Suprapubic skin (tissue), 4 donors: ENCODE results near the gene TIMP2. TPM values are rescaled to one million over a fixed set of nuclear protein-coding genes. Genes with fewer than 3 reads are reported as not detected.

Source experiments
- DNase-seq, 2 donors: peaks; one replicate each; pipeline ENCODE4 v3.0.0-alpha.2; 2019; ENCODE audit warnings: low spot score in 2 of 2
- H3K27ac ChIP-seq: fragments of 200-600 bp; sonication (generic); one replicate; pipeline ENCODE4 v1.5.1; 2019
- H3K27me3 ChIP-seq: fragments of 200-600 bp; sonication (generic); one replicate; pipeline ENCODE4 v1.5.1; 2019
- H3K36me3 ChIP-seq: fragments of 200-600 bp; sonication (generic); one replicate; pipeline ENCODE4 v1.5.1; 2019
- H3K4me1 ChIP-seq: fragments of 200-600 bp; sonication (generic); one replicate; pipeline ENCODE4 v1.5.1; 2019
- H3K4me3 ChIP-seq: fragments of 200-600 bp; sonication (generic); one replicate; pipeline ENCODE4 v1.5.1; 2019; ENCODE audit warnings: mild to moderate bottlenecking
- H3K9me3 ChIP-seq: fragments of 200-600 bp; sonication (generic); one replicate; pipeline ENCODE4 v1.5.1; 2019
- EP300 ChIP-seq: sonication (generic); formaldehyde crosslinking; IDR thresholded peaks from one replicate; pipeline ENCODE4 v1.6.1; 2017; ENCODE audit warnings: antibody characterized with exemption
- POLR2A ChIP-seq, 2 donors: fragments of 450-650 bp; IDR thresholded peaks; one replicate each; pipeline ENCODE4 v1.6.1; 2017; ENCODE audit warnings: antibody characterized with exemption in 2 of 2, mild to moderate bottlenecking in 2 of 2, moderate library complexity in 2 of 2
- POLR2AphosphoS5 ChIP-seq, 3 donors: sonication (generic); formaldehyde crosslinking; IDR thresholded peaks; one replicate each; pipeline ENCODE4 v1.6.1; 2017; ENCODE audit warnings: antibody characterized with exemption in 3 of 3
- WGBS: methylation state at CpG from one replicate; pipeline ENCODE4 v1.1.5; 2018; 5-methylcytosine and 5-hydroxymethylcytosine counted together
- total RNA-seq, 4 donors: library from RNA; depleted of rRNA; stranded (reverse); fragments of >200 nt; gene quantifications; one replicate each; pipeline ENCODE4 v1.1.0, GENCODE V29; 2016
- TF ChIP-seq, protein P1 (sequence below), 2 donors: fragments of 200-600 bp in 1 of 2; fragments of 450-650 bp in 1 of 2; sonication (generic) in 1 of 2; IDR thresholded peaks; one replicate each; pipeline ENCODE4 v1.5.1; 2016 to 2019; ENCODE audit warnings: antibody characterized with exemption in 2 of 2, mild to moderate bottlenecking in 1 of 2, moderate library complexity in 1 of 2

Gene TIMP2
- total RNA-seq, 4 donors from 2014 or later: 48.4 to 114 (median 76.0) TPM

- Histone ChIP-seq H3K4me3 (no peak overlapping the region), H3K4me1 (peaks cover 36% of the 10 kb centered on the region), H3K27me3 (no peaks in the 10 kb centered on the region), H3K27ac (peak overlapping the region; percentile 84), H3K9me3 (no peaks in the 10 kb centered on the region), H3K36me3 (peaks cover 8% of the 10 kb centered on the region)
- WGBS: 67% methylated on average over 15 of the region's 17 CpGs
- TF ChIP-seq EP300 (no peak), POLR2A (IDR thresholded peaks at IDR 0.05) (no peak), POLR2AphosphoS5 (IDR thresholded peaks at IDR 0.05) (peak; percentile 46 to 71 (median 65))
- TF ChIP-seq, protein P1, sequence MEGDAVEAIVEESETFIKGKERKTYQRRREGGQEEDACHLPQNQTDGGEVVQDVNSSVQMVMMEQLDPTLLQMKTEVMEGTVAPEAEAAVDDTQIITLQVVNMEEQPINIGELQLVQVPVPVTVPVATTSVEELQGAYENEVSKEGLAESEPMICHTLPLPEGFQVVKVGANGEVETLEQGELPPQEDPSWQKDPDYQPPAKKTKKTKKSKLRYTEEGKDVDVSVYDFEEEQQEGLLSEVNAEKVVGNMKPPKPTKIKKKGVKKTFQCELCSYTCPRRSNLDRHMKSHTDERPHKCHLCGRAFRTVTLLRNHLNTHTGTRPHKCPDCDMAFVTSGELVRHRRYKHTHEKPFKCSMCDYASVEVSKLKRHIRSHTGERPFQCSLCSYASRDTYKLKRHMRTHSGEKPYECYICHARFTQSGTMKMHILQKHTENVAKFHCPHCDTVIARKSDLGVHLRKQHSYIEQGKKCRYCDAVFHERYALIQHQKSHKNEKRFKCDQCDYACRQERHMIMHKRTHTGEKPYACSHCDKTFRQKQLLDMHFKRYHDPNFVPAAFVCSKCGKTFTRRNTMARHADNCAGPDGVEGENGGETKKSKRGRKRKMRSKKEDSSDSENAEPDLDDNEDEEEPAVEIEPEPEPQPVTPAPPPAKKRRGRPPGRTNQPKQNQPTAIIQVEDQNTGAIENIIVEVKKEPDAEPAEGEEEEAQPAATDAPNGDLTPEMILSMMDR (IDR thresholded peaks at IDR 0.05): no peak
- peak; percentile 92 to 93 for DNase-seq
Observed at GRCh38 chr17:78862073-78863023, 62.8 kb downstream of the TIMP2 start.

- H3K36me3 ChIP-seq: peaks cover 20% of the 10 kb centered on the region
- peak overlapping the region; percentile 84 for H3K27ac ChIP-seq
- H3K27me3 ChIP-seq: no peaks in the 10 kb centered on the region
- no peak for TF ChIP-seq EP300
- TF ChIP-seq, protein P1 (IDR thresholded peaks at IDR 0.05): no peak
- TF ChIP-seq POLR2AphosphoS5 (IDR thresholded peaks at IDR 0.05): no peak
- TF ChIP-seq POLR2A (IDR thresholded peaks at IDR 0.05): no peak
- 87% methylated on average over 4 of the region's 4 CpGs for WGBS
- no peak for DNase-seq
- no peak overlapping the region for H3K4me3 ChIP-seq
- H3K4me1 ChIP-seq: peaks cover 28% of the 10 kb centered on the region
- no peaks in the 10 kb centered on the region for H3K9me3 ChIP-seq
Observed at GRCh38 chr17:78861229-78861628, 64.0 kb downstream of the TIMP2 start.

DNA sequence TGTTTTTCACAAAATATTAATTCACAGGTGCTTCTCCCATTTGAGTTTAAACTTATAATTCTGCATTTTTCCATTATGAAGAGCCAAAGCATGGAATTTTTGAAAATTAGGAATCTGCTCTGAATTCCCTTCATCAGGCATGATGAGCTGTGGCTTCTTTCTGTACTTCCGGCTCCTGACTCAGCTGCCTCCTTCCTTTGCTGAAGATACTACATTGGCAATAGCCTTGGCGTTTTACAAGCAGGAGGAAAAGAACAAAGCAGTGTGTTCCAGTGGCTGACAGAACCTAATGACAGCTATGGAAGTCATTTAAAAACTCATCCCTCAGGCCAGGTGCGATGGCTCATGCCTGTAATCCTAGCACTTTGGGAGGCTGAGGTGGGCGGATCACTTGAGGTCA, 66.1 kb downstream of the TIMP2 start:
- no peaks in the 10 kb centered on the region for H3K27me3 ChIP-seq
- TF ChIP-seq EP300 (no peak), POLR2A (IDR thresholded peaks at IDR 0.05) (no peak), POLR2AphosphoS5 (IDR thresholded peaks at IDR 0.05) (no peak)
- TF ChIP-seq, protein P1 (IDR thresholded peaks at IDR 0.05): no peak
- H3K4me1 ChIP-seq: peaks cover 15% of the 10 kb centered on the region
- no peak for DNase-seq
- H3K9me3 ChIP-seq: no peaks in the 10 kb centered on the region
- H3K27ac ChIP-seq: no peak overlapping the region
- WGBS: 76% methylated on average over 4 of the region's 4 CpGs
- no peak overlapping the region for H3K4me3 ChIP-seq
- H3K36me3 ChIP-seq: peaks cover 40% of the 10 kb centered on the region

GRCh38 chr17:78857266-78857665, 67.9 kb downstream of the TIMP2 start:
- H3K27ac ChIP-seq: no peak overlapping the region
- no peak for TF ChIP-seq POLR2AphosphoS5 (IDR thresholded peaks at IDR 0.05)
- no peak for TF ChIP-seq EP300
- no peak for TF ChIP-seq POLR2A (IDR thresholded peaks at IDR 0.05)
- TF ChIP-seq, protein P1 (IDR thresholded peaks at IDR 0.05): no peak
- peaks cover 10% of the 10 kb centered on the region for H3K4me1 ChIP-seq
- no peak overlapping the region for H3K4me3 ChIP-seq
- 97% methylated on average over 10 of the region's 14 CpGs for WGBS
- H3K27me3 ChIP-seq: no peaks in the 10 kb centered on the region
- DNase-seq: no peak
- peaks cover 47% of the 10 kb centered on the region for H3K36me3 ChIP-seq
- H3K9me3 ChIP-seq: no peaks in the 10 kb centered on the region

GRCh38 chr17:78855561-78856165, 69.5 kb downstream of the TIMP2 start:
- 94% methylated on average over 6 of the region's 25 CpGs for WGBS
- no peaks in the 10 kb centered on the region for H3K9me3 ChIP-seq
- no peaks in the 10 kb centered on the region for H3K4me1 ChIP-seq
- no peaks in the 10 kb centered on the region for H3K27me3 ChIP-seq
- no peak for DNase-seq
- TF ChIP-seq POLR2A (IDR thresholded peaks at IDR 0.05): no peak
- TF ChIP-seq, protein P1 (IDR thresholded peaks at IDR 0.05): no peak
- TF ChIP-seq POLR2AphosphoS5 (IDR thresholded peaks at IDR 0.05): no peak
- no peak for TF ChIP-seq EP300
- H3K4me3 ChIP-seq: no peak overlapping the region
- H3K27ac ChIP-seq: no peak overlapping the region
- H3K36me3 ChIP-seq: peaks cover 47% of the 10 kb centered on the region
